ENCODE results near the gene ZFPL1.

Gene ZFPL1

GRCh38 chr11:65095974-65096806, 12.2 kb downstream of the ZFPL1 start, which contains the start of gene VPS51:
Gene VPS51, plus strand, starts transcription at chr11:65096214. Its CDS starts 37 bp downstream, at chr11:65096251.
- DNase-seq: peak; percentile 65 to 90 (median 79)

- DNase-seq: no peak
Observed at GRCh38 chr11:65096926-65097325, 12.9 kb downstream of the ZFPL1 start.

DNA sequence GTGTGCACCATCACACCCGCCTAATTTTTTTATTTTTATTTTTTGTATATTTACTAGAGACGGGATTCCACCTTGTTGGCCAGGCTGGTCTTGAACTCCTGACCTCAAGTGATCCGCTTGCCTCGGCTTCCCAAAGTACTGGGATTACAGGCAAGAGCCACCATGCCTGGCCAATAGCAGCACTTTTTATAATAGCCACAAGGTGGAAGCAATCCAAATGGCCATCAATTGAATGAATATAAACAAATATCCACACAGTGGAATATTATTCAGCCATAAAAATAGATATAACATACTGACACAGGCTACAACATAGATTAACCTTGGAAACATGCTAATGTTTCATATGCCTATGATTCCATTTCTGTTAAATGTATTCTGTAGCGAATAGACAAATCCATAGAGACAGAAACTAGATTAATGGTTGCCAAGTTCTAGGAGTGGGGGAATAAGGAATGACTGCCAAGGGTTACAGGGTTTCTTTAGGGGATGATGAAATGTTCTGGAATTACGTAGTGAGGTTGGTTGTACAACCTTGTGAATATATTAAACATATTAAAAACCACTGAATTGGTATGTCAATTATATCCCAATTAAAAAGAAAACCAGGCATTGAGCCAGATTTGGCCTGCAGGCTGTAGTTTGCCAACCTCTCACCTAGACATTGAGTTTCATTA, 16.8 kb downstream of the ZFPL1 start:
- DNase-seq: no peak

DNA sequence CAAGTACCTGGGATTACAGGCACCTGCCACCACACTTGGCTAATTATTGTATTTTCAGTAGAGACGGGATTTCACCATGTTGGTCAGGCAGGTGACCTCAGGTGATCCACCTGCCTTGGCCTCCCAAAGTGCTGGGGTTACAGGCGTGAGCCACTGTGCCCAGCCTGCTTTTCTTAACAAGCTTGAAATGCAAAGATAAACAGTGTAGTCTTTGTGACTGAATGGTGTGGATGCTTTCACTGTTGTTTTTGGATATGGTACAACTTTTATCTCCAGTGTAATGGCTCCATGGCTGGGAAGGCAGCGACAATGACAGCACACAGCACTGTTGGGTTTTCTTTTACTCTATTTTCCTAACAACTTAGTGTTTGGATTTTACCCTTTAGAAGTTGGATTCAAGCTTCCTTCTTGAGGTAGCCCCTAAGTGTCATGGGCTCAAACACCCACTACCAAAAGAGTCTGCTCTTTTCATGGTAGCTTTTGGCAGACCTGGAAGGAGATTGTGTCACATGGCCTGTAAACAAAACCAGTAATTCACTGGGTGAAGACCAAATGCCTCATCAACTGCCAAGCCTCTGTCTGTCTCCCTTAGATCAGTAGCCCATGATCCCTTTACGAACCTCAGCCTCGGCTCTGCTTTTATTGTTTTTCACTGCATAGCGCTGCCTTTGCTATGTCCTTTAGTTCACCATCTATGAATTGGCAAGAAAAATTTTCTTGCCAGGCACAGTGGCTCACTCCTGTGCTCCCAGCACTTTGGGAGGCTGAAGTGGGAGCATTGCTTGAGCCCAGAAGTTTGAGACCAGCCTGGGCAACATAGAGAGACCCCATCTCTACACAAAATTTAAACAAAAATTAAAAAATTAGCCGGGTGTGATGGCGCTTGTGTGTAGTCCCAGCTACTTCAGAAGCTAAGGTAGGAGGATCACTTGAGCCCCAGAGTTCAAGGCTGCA, 18.4 kb downstream of the ZFPL1 start:
- no peak for DNase-seq

DNA sequence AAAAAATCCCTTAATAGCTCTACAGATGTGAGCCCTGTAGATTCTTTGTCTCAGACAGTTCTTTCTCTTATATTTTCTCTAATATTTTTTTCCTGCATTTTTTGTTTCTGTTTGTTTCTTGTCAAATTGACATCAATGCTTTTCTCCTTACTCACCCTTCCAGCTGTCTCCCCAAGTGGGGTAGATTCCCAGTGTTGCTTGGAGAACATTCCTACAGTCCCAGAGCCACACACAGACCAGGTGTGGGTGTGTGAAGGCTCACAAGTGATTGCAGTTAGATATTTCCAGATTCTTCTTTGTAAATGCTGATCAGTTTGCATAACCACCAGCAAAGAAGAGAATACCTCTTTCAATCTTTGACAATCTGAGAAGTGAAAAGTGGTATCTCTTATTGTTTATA, 19.5 kb downstream of the ZFPL1 start:
- no peak for DNase-seq

GRCh38 chr11:65104628-65105027, 20.6 kb downstream of the ZFPL1 start:
- no peak for DNase-seq

GRCh38 chr11:65107078-65107477, 23.1 kb downstream of the ZFPL1 start:
- no peak for DNase-seq

GRCh38 chr11:65107751-65108468, 23.9 kb downstream of the ZFPL1 start:
- no peak for DNase-seq

- DNase-seq: no peak
Observed at GRCh38 chr11:65108469-65109123, 24.6 kb downstream of the ZFPL1 start.

GRCh38 chr11:65109231-65110198, 25.5 kb downstream of the ZFPL1 start:
- no peak for DNase-seq

- peak; percentile 80 to 96 (median 85) for DNase-seq
Observed at GRCh38 chr11:65110354-65110861, 26.4 kb downstream of the ZFPL1 start.

DNA sequence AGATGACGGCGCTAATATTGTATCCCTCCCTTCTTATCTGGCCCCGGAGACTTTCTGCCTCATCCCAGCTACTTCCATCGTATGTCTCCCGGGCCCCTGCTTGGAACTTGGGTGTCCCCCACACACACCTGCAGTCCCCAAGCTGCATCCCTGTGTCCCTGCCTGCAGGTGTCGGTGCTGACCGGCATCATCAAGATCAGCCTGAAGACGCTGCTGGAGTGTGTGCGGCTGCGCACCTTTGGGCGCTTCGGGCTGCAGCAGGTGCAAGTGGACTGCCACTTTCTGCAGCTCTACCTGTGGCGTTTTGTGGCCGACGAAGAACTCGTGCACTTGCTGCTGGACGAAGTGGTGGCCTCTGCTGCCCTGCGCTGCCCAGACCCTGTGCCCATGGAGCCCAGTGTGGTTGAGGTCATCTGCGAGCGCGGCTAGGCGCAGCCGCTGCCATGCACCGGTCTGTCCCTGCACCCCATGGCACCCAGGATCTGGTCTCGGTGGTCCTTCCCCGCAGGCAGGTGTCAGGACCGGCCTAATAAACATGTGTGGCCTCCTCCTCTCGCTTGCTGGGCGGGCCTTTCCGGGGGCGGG, 27.2 kb downstream of the ZFPL1 start:
- no peak for DNase-seq

GRCh38 chr11:65111744-65112545, 27.9 kb downstream of the ZFPL1 start, which contains the start of gene TM7SF2:
Gene TM7SF2, plus strand, starts transcription at chr11:65111872. Its CDS starts 144 bp downstream, at chr11:65112016.
- peak; percentile 92 to 95 (median 93) for DNase-seq

- DNase-seq: peak; percentile 53 to 78 (median 70)
Observed at GRCh38 chr11:65112546-65113360, 28.7 kb downstream of the ZFPL1 start.

DNA sequence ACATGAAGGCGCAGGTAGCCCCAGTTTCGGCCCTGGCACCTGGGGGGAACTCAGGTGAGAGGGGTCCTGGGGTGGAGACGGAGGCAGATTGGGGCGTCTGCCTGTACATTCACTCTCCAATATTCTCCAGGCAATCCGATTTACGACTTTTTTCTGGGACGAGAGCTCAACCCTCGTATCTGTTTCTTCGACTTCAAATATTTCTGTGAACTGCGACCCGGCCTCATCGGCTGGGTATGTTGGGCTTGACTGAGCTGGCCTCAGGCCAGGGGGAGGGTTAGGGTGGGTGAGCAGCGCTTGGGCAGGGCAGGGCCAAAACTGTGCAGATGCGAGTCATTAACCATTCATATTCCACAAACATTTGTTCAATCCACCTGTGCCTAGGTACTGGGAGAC, 29.3 kb downstream of the ZFPL1 start:
- DNase-seq: no peak

DNA sequence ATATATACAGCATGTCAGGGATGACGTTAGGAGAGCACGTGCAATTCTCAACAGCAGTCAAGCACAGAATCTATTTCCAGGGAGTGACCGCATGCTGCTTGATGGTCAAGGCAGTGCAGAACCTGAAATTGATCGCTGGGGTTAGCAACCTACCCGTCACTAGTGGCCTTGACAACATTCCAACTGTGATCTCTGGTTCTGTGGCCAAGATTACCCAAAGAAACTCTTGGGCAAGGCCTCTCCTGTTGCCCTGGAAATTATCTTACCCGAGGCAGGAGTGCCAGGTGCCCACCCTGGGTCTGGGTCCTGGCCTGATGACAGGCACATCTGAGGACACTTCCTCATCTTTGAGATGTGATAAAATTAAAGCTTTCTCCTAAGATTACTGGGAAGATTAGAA, 29.8 kb downstream of the ZFPL1 start:
- no peak for DNase-seq

- DNase-seq: no peak
Observed at GRCh38 chr11:65114538-65115171, 30.6 kb downstream of the ZFPL1 start.
